Measurements from ENCODE around the gene IRF9.

IRF9 gene

DNA sequence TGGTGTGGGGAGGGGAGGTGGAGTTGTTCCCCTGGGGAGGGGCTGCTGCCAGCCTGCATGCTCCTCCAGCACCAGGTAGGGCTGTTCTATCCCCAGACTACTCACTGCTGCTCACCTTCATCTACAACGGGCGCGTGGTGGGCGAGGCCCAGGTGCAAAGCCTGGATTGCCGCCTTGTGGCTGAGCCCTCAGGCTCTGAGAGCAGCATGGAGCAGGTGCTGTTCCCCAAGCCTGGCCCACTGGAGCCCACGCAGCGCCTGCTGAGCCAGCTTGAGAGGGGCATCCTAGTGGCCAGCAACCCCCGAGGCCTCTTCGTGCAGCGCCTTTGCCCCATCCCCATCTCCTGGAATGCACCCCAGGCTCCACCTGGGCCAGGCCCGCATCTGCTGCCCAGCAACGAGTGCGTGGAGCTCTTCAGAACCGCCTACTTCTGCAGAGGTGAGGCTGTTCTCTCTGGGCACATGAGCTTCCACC lies 3.5 kb downstream of the IRF9 start:
- no peaks in the 10 kb centered on the region for H3K27me3 ChIP-seq (ENCODE audit: control insufficient read depth, insufficient read depth, low read length)
- H3K4me3 ChIP-seq (ENCODE audit: low read depth, low read length), result no peak overlapping the region
- no peak overlapping the region for H3K27ac ChIP-seq
- TF ChIP-seq, protein P1, sequence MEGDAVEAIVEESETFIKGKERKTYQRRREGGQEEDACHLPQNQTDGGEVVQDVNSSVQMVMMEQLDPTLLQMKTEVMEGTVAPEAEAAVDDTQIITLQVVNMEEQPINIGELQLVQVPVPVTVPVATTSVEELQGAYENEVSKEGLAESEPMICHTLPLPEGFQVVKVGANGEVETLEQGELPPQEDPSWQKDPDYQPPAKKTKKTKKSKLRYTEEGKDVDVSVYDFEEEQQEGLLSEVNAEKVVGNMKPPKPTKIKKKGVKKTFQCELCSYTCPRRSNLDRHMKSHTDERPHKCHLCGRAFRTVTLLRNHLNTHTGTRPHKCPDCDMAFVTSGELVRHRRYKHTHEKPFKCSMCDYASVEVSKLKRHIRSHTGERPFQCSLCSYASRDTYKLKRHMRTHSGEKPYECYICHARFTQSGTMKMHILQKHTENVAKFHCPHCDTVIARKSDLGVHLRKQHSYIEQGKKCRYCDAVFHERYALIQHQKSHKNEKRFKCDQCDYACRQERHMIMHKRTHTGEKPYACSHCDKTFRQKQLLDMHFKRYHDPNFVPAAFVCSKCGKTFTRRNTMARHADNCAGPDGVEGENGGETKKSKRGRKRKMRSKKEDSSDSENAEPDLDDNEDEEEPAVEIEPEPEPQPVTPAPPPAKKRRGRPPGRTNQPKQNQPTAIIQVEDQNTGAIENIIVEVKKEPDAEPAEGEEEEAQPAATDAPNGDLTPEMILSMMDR (IDR thresholded peaks at IDR 0.05), result no peak
- no peak overlapping the region for H3K9ac ChIP-seq
- H3K9me3 ChIP-seq (ENCODE audit: control insufficient read depth, low read length), result no peaks in the 10 kb centered on the region
- no peaks in the 10 kb centered on the region for H3K36me3 ChIP-seq (ENCODE audit: control insufficient read depth, insufficient read depth, low read length)
- H2AFZ ChIP-seq, result no peak overlapping the region
- peaks cover 6% of the 10 kb centered on the region for H3K4me1 ChIP-seq
- peaks cover 5% of the 10 kb centered on the region for H3K79me2 ChIP-seq
- no peak overlapping the region for H3K4me2 ChIP-seq (ENCODE audit: low read length)

DNA sequence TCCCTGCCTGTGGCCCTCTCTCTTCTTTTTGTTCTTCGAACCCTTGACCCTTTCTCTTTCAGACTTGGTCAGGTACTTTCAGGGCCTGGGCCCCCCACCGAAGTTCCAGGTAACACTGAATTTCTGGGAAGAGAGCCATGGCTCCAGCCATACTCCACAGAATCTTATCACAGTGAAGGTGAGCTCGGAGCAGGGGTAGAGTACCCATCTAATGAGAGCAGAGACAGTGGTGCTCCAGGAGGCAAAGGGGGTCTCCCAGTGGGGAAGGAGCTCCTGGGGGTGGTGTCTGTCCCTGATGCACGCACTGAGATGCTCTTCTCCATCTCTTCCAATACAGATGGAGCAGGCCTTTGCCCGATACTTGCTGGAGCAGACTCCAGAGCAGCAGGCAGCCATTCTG lies 4.7 kb downstream of the IRF9 start:
- Histone ChIP-seq H3K36me3 (ENCODE audit: control insufficient read depth, insufficient read depth, low read length) (no peaks in the 10 kb centered on the region), H3K9ac (no peak overlapping the region), H3K27ac (no peak overlapping the region), H3K9me3 (ENCODE audit: control insufficient read depth, low read length) (no peaks in the 10 kb centered on the region), H3K4me3 (ENCODE audit: low read depth, low read length) (no peak overlapping the region), H3K4me1 (peaks cover 6% of the 10 kb centered on the region), H3K79me2 (peaks cover 5% of the 10 kb centered on the region), H3K4me2 (ENCODE audit: low read length) (no peak overlapping the region), H3K27me3 (ENCODE audit: control insufficient read depth, insufficient read depth, low read length) (no peaks in the 10 kb centered on the region), H2AFZ (no peak overlapping the region)
- TF ChIP-seq, protein P1 (IDR thresholded peaks at IDR 0.05), result no peak

DNA sequence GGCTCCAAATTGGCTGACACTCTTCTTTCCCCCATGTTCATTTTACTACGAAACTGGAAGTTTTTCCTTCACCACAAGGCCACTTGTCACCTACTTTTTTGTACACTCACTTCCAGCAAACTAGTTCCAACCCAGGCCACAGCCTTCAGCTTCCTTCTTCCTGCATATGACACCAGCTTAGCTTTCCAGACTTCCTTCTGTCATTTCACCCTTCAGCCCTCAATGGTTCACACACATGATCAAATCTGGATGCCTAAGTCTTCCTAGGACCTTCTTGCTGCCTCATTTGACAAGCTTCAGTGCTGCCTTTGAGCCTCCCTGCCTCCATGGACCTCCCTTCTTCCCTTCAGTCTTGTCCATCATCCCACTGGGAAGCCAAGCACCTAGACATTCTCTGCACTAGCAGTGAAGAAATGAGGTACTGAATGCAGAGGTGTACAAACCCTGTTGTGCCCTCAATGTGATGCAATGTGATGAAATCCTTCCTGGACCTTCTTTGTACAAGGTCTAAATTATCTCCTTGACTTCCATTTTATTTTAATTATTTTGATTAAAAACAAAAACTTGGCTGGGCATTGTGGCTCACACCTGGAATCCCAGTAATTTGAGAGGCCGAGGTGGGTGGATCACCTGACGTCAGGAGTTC lies 6.5 kb downstream of the IRF9 start:
- H3K4me2 ChIP-seq (ENCODE audit: low read length), result no peak overlapping the region
- no peak overlapping the region for H3K9ac ChIP-seq
- no peaks in the 10 kb centered on the region for H3K27me3 ChIP-seq (ENCODE audit: control insufficient read depth, insufficient read depth, low read length)
- H3K36me3 ChIP-seq (ENCODE audit: control insufficient read depth, insufficient read depth, low read length), result no peaks in the 10 kb centered on the region
- no peak overlapping the region for H3K27ac ChIP-seq
- no peaks in the 10 kb centered on the region for H3K79me2 ChIP-seq
- TF ChIP-seq, protein P1 (IDR thresholded peaks at IDR 0.05), result no peak
- no peaks in the 10 kb centered on the region for H3K9me3 ChIP-seq (ENCODE audit: control insufficient read depth, low read length)
- H2AFZ ChIP-seq, result no peak overlapping the region
- H3K4me1 ChIP-seq, result no peaks in the 10 kb centered on the region
- H3K4me3 ChIP-seq (ENCODE audit: low read depth, low read length), result no peak overlapping the region

DNA sequence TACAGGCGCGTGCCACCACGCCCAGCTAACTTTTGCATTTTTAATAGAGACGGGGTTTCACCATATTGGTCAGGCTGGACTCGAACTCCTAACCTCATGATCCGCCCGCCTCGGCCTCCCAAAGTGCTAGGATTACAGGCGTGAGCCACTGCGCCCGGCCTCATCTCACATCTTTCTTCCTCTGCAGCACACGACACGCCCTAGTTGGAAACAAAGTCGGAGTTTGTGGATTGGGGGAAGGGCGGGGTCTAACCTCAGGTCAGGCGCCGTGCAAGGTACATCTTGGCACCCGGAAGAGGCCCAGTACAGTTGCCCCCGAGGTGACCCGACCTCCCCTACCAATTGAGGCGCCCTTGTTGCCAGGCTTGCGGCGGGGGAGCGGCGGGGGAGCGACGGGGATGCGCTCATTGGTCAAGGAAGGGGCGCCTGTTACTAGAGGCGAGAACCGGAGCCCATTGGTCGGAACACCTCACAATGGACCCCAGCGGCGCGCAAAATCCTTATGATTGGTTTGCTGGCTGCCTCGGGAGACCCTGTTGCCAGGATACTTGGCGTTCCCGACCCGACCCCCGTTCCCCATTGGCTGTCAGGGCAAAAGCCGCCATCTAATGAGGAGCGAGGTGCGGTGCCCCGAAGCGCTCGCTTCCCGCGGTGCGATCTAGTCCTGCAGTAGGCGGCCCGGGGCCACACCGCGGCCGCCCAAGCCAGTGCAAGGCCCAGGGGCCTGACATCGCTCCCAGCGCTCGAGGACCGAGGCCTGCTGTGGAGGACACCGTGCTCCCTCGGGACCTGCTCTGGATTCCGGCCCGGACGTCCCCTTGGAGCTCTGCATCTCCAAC lies 10.6 kb downstream of the IRF9 start, which contains the start of gene REC8:
Gene REC8 (plus strand): TSS at position 659 of the 839 bp plus-strand sequence. CDS start 473 bp downstream, outside the sequence.
- no peaks in the 10 kb centered on the region for H3K36me3 ChIP-seq (ENCODE audit: control insufficient read depth, insufficient read depth, low read length)
- H3K9ac ChIP-seq, result no peak within 1 kb of the TSS
- no peak within 1 kb of the TSS for H3K27ac ChIP-seq
- H3K4me2 ChIP-seq (ENCODE audit: low read length), result no peak within 1 kb of the TSS
- TF ChIP-seq, protein P1 (IDR thresholded peaks at IDR 0.05), result no peak
- H3K9me3 ChIP-seq (ENCODE audit: control insufficient read depth, low read length), result no peaks in the 10 kb centered on the region
- no peaks in the 10 kb centered on the region for H3K4me1 ChIP-seq
- no peak within 1 kb of the TSS for H2AFZ ChIP-seq
- H3K27me3 ChIP-seq (ENCODE audit: control insufficient read depth, insufficient read depth, low read length), result no peaks in the 10 kb centered on the region
- H3K4me3 ChIP-seq (ENCODE audit: low read depth, low read length), result no peak within 1 kb of the TSS
- no peaks in the 10 kb centered on the region for H3K79me2 ChIP-seq
